HG03565 (cell line): ENCODE results near the gene LRRK2.
"Not testable (repeated sequence)": the region's sequence is repeated elsewhere in the genome, so short reads cannot be mapped to it uniquely, and the experiment has no call there.

Source experiments
- ATAC-seq: cut with Tn5 transposase; IDR thresholded peaks from one replicate; pipeline ENCODE4 v1.9.1; 2021; ENCODE audit warnings: mild to moderate bottlenecking, moderate library complexity; ENCODE audit not compliant: unreplicated experiment

Gene LRRK2

DNA sequence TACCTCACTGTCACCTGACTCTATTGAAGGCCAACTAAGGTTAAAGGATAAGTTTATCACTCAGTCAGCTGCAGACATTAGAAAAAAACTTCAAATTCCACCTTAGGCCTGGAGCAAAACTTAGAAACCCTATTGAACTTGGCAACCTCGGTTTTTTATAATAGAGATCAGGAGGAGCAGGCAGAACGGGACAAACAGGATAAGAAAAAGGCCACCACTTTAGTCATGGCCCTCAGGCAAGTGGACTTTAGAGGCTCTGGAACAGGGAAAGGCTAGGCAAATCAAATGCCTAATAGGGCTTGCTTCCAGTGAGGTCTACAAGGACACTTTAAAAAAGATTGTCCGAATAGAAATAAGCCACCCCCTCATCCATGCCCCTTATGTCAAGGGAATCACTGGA, 162.5 kb downstream of the LRRK2 start:
- not testable (repeated sequence) for ATAC-seq

- ATAC-seq, result no peak
Measured at GRCh38 chr12:40390980-40391379, 166.2 kb downstream of the LRRK2 start.

- no peak for ATAC-seq
Measured at GRCh38 chr12:40393026-40393425, 168.2 kb downstream of the LRRK2 start.

GRCh38 chr12:40399656-40400055, 174.9 kb downstream of the LRRK2 start:
- ATAC-seq, result no peak

DNA sequence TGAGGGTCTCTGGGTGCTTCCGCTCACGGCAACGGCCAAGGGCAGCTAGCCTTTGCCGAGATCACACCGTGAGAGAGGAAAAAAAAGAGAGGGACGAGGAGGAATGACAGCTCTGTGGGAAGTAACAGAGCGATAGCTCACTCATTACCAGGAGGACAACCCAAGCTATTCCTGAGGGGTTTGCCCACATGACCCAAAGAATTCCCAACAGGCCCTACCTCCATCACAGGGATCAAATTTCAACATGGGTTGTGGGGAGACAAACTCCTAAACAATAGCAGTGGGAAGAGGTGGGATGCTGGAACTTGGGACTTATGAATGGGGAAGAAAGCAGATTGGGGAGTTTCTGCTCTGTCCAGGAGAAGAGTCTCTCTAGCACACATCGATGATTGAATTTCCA, 180.6 kb downstream of the LRRK2 start:
- ATAC-seq, result no peak
